ENCODE measurements around the gene ENO3.
"Not testable (repeated sequence)": the region's sequence is repeated elsewhere in the genome, so short reads cannot be mapped to it uniquely, and the experiment has no call there.

ENO3 gene

DNA sequence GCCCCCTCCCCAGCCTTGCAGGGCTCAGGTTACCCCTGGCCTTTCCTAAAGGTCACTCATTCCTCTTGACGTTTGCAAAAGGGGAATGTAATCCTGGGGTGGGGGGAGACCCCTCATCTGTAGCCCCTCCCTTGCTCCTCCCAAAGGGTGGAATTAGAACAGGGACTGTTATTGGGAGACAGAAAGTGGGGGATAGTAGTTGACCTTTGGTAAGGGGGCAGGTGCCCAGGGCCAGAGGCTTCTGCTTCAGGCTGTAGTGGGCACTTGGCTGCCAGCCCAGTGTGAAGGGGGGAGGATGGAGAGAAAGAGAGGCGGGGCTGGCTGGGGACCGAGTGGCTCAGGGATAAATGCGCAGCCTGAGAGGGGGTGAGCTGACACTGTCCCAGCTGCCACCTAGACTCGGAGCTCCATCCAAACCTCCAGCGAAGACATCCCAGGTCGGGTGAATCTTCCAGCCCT is at the start of gene ENO3:
Gene ENO3 (plus strand): TSS at position 374 of the 459 bp plus-strand sequence. CDS start 711 bp downstream, outside the sequence.
- DNase-seq = peak; percentile 75 to 85

DNA sequence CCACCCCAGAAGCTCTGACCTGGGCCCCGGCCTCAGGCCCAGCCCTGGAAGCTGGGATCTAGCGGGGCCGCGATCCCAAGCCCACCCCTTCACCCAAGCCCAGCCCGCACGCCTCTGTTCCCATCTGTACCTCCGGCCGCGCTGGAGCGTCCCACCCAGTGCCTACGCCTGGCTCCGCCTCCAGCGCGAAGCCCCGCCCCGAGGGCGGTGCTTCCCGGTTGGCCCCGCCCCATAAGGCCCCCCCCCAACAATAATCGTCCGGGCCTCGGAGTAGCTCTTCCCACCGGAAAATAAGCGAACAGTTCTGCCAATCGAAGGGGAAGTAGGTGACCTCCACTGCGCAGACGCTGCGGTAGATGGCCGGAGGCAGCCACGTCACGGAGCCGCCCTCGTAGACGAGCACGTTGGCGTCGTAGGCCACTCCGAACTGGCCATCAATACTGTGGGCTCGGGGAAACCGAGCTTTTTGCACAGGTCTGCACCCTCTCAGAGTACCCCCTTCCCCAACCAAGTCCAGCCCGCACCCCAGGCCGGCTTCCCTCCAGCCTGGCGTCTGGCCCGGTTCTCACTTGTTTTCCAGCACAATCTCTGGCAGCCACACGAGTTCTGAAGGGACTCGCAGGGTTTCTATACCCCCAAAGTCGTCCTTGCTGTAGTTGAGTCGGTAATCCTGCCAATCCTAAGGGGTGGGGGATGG is 49.1 kb upstream of the ENO3 start:
- peak; percentile 30 to 46 for DNase-seq

DNA sequence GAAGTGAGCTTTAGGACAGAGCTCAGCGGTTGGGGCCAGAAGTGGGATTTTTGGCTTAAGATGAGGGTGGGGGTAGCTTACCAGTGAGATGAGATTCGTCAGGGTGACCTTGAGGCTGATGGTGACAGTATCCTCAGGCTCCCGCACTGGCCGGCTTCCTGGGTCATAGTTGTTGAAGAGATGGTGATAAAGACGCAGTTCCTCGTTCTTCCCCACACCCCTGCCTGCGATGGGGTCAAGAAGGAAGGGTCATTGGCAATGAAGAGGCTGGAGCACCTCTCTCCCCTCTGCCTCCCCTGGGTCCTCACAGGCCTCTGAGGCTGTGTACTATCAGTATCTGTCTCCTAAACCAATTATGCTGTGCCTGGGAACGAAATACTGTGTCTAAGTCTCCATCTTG is 48.4 kb upstream of the ENO3 start:
- DNase-seq = no peak

DNA sequence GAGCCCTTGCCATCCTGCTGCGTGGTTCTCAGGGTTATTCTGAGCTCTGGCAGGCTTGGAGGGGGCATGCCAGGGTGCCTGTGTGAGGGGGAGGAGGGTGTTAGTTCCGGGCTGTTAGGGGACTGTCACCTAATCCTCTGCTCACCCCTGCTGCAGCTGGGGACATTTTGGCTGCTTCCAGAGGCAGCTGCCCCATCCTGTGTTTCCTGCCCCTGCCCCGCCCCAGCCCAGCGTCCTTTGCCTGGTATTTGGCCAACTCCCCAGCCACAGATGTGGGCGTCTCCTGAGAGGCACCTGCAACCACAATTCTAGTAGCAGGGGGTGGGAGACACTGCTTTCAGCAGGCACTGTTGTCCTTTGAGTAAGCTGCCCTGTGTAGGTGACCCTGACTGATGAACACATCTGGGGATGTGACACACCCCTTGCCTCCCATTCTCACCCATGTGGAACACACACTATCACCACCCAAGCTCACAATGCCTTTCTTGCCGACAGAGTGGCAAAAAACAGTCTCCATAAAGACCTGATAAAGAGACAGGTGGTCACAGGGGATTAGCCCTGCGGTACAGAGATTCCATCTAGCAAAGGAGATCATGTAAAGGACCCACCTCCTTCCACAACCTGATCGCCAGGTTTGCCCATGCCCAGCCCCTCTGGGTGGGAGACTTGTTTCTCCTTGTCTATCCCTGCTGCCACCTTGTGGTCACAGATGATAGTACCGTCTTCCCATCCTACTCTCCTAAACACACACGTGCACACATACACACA is 47.7 kb upstream of the ENO3 start, which contains the start of gene CHRNE:
Gene CHRNE (minus strand): TSS at position 48 of the 768 bp plus-strand sequence. CDS start 35 bp downstream, at position 13.
- DNase-seq = peak; percentile 90 to 92

DNA sequence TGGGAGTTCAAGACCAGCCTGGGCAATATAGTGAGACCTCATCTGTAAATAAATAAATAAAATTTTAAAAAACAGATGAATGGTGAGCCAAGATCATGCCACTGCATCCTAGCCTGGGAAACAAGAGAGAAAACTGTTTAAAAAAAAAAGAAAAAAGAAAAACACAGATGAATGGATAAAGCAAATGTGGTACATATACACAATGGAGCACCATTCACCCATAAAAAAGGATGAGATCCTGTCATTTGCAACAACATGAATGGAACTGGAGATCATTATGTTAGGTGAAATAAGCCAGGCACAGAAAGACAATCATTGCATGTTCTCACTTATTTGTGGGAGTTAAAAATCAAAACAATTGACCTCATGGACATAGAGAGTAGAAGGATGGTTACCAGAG is 44.3 kb upstream of the ENO3 start:
- DNase-seq = not testable (repeated sequence)

DNA sequence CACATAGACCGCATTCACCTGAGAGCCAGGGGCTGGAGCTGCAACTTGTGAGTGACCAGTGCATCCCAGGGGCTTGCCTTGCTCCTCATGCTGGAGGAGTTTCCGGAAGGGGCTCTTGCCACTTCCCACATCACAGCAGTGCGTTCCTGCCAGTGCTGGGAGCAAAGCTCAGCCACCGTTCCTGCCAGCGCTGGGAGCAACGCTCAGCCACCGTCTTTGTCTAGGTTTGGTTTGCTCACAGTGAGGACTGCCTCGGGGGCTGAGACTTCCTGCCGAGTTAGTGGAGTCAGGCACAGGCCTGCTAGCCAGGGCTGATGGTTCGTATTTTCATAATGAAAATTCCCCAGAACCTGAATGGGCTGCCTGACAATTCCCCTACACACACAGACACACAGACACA is 42.6 kb upstream of the ENO3 start:
- peak; percentile 47 for DNase-seq

DNA sequence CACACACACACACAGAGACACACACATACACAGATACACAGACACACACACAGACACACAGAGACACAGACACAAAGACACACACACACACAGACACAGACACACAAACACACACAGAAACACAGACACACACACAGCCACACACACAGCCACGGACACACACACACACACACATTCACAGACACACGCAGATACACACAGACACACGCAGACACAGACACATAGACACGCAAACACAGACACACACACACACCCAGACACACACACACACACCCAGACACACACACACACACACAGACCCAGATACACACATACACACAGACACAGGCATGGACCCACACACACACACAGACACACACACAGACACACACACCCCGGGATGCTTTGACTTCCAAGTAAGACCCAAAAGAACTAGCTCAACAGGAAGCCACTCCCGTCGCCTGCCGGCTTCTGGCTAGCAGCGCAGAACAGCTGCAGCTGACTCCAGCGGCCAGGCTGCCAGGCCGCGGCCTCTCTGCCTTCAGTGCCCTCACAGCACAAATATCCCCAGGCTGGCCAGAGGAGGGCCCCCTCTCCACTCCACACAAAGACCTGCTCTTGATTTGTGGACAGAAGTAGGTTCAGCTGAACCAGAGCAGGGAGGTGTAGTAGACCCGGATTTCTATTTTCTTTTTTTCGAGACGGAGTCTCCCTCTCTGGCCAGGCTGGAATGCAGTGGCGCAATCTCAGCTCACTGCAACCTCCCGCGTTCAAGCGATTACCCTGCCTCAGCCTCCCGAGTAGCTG is 42.0 kb upstream of the ENO3 start:
- DNase-seq = peak; percentile 92 to 95

DNA sequence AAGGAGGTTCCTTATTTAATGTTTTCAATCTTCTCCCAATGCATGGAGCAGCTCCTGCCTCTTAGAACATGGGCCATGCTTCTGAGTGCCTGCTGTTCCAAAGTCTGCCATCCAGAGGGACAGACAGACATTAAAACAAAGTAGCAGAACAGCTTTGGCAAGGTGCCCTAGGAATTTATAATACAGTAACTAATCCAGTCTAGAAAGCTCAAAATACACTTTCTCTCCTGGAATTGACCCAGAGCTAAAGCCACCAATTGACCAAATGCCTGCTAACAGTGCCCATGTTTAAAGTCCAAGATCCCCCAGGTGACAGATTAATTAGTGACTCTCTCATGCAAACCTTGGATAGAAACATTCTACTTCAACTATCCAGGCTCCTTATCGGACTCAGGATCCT is 36.9 kb upstream of the ENO3 start:
- DNase-seq = no peak

DNA sequence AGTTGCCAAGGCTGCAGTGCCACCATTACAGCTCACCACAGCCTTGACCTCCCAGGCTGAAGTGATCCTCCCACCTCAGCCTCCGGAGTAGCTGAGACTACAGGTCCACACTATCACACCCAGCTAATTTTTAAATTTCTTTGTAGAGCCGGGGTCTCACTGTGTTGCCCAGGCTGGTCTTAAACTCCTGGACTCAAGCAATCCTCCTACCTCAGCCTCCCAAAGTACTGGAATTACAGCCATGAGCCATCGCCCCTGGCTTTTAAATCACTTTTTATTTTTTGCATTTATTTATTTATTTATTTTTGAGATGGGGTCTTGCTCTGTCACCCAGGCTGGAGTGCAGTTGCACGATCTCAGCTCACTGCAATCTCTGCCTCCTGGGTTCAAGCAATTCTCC is 36.4 kb upstream of the ENO3 start:
- not testable (repeated sequence) for DNase-seq

DNA sequence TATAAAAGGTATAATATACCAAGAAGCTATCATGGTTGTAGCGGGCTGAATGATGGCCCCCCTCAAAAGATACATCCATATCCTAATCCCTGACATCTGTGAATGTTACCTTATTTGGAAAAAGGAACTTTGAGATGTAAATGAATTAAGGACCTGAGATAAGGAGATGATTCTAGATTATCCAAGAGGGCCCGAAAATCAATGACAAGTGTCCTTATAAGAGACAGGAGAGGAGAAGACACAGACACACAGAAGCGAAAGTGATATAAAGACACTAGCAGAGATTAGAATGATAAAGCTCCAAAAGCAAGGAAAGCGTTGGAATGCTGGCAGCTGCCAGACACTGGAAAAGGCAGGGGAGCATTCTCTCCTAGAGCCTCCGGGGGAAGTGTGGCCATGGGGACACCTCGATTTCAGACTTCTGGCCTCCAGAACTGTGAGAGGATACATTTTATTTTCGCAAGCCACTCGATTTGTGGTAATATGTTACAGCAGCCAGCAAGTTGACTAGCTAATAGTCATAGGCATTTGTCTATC is 31.3 kb upstream of the ENO3 start:
- DNase-seq = no peak

DNA sequence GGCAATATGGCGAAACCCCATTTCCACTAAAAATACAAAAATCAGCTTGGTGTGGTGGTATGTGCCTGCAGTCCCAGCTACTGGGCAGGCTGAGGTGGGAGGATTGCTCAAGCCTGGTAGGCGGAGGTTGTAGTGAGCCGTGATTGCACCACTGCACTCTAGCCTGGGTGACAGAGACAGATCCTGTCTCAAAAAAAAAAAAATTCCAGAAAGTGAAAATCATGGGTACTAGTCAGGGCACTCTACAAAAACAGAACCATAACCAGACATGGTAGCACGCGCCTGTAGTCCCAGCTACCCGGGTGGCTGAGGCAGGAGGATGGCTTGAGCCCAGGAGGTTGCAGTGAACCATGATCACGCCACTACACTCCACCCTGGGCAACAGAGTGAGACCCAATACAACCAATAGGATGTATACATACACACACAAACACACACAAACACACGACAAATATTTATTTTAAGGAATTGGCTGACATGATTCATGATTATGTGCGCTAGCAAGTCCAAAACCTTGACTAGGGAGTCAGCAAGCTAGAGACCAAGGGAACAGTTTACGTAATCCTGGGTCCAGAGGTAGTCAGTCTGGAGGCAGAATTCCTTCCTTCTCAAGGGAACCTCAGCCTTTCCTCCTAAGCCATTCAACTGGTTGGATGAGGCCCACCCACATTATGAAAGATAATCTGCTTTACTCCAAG is 30.4 kb upstream of the ENO3 start:
- DNase-seq = no peak

DNA sequence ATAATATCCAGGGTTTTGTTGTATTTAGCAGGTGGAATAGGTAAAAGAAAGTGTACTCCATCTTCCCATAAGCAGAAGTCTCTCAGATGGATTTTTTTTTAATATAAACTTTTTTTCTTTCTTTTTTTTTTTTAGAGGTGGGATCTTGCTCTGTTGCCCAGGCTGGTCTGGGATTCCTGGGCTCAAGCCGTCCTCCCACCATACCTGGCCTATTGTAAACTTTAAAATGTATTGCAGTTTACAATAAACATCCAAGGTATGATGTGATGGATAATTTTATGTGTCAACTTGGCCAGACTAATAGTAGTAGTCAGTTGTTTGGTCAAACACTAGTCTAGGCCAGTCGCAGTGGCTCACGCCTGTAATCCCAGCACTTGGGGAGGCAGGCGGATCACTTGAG is 29.6 kb upstream of the ENO3 start:
- DNase-seq = no peak

DNA sequence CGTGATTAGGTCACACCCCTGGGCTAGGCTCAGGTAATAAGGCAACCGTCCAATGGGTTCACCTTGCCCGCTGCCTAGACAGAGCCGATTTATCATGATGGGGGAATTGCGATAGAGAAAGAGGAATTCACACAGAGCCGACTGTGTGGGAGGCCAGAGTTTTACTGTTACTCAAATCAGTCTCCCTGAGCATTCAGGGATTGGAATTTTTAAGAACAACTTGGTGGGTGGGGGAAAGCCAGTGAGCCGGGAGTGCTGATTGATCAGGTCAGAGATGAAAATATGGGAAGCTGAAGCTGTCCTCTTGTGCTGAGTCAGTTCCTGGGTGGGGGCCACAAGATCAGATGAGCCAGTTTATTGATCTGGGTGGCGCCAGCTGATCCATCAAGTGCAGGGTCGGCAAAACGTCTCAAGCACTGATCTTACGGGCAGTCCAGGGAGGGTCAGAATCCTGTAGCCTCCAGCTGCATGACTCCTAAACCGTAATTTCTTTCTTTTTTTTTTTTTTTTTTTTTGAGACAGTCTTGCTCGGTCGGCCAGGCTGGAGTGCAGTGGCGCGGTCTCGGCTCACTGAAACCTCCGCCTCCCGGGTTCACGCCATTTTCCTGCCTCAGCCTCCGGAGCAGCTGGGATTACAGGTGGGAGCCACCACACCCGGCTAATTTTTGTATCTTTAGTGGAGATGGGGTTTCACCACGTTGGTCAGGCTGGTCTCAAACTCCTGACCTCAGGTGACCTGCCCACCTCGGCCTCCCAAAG is 24.2 kb upstream of the ENO3 start:
- not testable (repeated sequence) for DNase-seq

DNA sequence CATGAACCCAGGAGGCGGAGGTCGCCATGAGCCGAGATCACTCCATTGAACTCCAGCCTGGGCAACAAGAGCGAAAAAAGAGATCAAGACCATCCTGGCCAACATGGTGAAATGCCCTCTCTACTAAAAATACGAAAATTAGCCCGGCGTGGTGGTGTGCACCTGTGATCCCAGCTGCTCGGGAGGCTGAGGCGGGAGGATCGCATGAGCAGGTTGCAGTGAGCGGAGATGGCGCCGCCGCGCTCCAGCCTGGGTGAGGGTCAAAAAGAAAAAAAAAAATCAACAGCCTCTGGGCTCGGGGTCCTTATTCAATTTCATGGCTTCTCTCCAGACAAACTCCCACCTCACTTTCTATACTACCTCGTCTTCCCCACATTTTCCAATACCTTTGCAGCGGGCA is 22.0 kb upstream of the ENO3 start:
- no peak for DNase-seq

DNA sequence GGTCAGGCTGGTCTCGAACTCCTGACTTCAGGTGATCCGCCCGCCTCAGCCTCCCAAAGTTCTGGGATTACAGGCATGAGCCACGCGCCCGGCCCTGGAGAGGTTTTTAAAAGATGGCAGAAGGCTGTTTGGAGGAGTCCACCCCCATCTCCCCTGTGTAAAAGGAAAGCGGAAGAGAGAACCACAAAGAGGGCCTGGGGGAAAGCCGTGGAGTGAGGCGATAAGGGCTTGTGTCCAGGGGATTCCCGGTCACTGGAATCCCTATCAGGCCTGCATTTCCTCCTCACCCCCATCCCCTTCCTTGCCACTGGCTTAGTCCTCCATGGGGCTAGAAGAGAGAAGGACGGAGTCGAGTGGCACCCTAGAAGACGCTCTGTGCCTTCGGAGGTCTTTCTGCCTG is 19.0 kb upstream of the ENO3 start, which contains the start of gene GP1BA:
Gene GP1BA (plus strand): TSS at position 315 of the 400 bp plus-strand sequence. CDS start 328 bp downstream, outside the sequence.
- DNase-seq = no peak

DNA sequence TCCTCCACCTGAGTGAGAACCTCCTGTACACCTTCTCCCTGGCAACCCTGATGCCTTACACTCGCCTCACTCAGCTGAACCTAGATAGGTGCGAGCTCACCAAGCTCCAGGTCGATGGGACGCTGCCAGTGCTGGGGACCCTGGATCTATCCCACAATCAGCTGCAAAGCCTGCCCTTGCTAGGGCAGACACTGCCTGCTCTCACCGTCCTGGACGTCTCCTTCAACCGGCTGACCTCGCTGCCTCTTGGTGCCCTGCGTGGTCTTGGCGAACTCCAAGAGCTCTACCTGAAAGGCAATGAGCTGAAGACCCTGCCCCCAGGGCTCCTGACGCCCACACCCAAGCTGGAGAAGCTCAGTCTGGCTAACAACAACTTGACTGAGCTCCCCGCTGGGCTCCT is 18.2 kb upstream of the ENO3 start:
- DNase-seq = no peak

DNA sequence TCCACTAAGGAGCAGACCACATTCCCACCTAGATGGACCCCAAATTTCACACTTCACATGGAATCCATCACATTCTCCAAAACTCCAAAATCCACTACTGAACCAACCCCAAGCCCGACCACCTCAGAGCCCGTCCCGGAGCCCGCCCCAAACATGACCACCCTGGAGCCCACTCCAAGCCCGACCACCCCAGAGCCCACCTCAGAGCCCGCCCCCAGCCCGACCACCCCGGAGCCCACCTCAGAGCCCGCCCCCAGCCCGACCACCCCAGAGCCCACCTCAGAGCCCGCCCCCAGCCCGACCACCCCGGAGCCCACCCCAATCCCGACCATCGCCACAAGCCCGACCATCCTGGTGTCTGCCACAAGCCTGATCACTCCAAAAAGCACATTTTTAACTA is 17.3 kb upstream of the ENO3 start:
- no peak for DNase-seq

DNA sequence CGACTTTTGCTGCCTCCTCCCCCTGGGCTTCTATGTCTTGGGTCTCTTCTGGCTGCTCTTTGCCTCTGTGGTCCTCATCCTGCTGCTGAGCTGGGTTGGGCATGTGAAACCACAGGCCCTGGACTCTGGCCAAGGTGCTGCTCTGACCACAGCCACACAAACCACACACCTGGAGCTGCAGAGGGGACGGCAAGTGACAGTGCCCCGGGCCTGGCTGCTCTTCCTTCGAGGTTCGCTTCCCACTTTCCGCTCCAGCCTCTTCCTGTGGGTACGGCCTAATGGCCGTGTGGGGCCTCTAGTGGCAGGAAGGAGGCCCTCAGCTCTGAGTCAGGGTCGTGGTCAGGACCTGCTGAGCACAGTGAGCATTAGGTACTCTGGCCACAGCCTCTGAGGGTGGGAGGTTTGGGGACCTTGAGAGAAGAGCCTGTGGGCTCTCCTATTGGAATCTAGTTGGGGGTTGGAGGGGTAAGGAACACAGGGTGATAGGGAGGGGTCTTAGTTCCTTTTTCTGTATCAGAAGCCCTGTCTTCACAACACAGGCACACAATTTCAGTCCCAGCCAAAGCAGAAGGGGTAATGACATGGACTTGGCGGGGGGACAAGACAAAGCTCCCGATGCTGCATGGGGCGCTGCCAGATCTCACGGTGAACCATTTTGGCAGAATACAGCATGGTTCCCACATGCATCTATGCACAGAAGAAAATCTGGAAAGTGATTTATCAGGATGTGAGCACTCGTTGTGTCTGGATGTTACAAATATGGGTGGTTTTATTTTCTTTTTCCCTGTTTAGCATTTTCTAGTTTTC is 16.5 kb upstream of the ENO3 start:
- DNase-seq = peak; percentile 62 to 75

DNA sequence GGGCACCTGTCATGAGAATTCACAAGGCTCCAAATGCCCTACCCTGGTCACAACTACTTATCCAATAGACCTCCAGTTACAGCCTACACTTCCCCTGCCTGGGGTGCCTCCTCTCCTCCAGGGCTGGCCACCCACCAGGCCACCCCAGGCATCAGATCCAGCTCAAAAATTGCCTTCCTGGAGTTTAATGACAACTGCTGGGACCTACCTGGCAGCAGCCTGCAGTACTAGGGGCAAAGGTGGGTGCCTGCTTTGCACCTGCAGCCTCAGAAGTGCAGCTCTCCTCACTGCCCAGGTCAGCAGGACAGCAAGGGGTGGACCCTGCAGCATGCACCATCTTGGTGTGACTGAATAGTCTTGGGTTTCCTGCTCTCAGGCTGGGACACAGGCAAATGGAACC is 15.3 kb upstream of the ENO3 start:
- DNase-seq = no peak

DNA sequence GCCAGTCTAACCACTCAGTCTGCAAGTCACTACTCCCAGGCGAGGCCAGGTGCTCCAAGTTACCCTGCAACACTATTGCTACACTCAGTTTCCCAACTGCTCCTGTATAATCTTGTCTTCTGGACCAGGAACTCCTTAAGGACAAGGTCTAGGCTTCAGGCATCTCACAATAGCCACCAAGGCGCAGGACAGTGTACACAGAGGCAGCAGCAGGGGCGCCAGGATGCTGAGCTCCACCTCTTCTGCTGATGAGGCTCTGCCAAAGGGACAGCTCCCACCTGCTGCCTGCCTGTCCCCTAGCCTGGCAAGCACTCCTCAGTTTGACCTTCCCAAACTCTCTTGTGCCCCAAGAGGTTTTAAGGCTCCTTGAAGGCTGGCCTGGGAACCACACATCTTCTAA is 14.5 kb upstream of the ENO3 start:
- no peak for DNase-seq

DNA sequence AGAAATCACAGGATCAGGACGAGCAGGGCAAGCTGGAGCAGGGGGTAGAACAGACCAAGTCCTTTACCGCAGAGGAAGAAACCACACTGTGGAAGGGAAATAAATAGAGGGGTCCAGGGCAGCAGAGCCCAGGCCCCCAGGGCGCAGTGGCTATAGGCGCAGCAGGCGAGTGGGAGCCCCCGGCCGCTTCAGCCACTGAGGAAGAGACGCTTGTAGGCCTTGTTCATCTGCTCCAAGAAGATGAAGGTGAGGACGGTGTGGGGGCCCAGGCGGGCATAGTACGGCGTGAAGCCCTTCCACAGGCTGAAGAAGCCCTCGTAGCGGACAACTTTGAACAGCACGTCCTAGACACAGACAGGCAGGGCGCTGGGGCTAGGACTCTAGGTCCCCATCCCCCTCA is 13.4 kb upstream of the ENO3 start:
- DNase-seq = no peak
